ENCODE measurements around the gene KCNN3.
A peak's percentile ranks its signal among the peaks of the same experiment; 100 is the strongest.

The KCNN3 gene

DNA sequence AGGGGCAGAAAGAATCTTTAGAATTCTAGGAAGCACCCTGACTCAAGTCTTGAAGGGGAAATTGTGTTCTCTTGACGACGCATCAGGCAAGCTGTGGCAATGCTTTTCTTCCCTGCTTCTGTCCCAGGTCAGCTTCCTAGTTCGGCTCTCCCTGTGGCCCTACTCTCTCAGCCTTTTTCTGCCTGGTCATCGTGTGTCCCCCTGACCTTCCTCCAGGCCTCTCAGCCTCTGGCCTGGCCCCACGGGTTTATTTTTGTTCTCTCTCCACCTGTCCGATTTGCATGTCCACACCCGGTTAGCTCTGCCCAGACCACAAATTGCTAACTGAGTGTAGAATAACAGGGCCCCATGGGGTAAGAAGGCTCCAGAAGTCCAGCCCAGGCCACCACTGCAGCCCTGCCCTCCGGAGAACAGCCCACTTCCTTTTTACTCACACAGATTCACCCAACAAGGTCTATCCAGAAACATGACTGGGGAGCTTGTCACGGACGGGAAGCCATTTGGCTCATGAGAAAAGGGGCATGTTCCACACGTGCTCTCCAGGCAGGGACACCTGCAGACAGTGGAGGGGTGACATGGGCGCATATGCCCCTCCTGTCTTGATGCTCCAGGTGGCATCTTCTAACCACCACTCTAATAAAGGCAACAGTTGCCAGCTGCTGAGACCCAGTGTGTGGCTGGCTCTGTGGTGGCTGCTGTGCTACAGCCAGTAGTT, 9.8 kb downstream of the KCNN3 start:
- DNase-seq (ENCODE audit: low read depth in 3 of 3): no peak

DNA sequence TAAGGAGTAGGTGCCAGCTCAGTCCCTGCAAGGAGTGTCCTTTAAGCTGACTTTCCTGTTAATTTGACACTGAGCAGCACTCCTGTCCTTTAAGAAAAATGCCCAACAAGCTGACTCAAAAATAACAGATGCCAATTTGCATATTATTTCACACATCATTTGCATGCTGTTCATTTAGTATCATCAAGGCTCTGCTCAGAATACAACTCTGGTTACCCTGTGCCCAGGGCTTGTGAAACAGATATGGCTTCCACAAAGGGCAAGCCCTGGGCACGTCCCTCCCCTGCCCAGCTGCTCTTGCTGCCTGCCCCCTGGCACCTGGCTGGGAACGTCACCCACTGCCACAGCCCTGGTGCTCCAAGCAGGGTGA, 10.3 kb downstream of the KCNN3 start:
- DNase-seq (ENCODE audit: low read depth in 3 of 3): no peak

DNA sequence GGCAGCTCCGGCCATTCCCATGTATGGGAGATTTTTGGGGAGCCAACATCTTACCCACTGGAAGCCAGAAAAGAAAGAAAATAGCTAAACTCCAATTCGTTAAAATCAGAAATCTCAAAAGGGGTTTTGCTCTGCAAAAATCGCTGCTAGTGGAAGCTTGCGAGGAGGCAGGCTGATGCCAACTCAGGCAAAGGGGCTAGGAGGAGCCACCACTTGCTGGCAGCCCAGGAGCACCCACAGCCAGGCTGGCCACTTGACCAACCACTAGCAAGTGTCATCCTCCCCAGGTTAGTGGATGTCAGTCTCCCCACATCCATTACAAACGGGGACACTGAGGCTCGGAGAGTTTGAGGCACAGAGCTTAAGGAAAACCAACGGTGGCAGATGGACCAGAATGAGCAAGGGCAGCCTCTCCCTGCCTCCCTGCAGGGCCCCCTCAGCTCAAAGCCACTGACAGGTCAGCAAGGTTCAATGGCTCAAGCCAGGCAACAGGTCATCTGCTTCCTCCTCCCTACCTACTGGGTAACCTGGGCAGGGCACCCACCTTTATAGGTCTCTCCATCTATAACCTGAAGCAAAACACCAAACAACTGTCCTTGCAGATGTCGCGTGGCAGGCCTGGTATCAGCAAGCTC, 10.8 kb downstream of the KCNN3 start:
- DNase-seq (ENCODE audit: low read depth in 3 of 3): no peak

DNA sequence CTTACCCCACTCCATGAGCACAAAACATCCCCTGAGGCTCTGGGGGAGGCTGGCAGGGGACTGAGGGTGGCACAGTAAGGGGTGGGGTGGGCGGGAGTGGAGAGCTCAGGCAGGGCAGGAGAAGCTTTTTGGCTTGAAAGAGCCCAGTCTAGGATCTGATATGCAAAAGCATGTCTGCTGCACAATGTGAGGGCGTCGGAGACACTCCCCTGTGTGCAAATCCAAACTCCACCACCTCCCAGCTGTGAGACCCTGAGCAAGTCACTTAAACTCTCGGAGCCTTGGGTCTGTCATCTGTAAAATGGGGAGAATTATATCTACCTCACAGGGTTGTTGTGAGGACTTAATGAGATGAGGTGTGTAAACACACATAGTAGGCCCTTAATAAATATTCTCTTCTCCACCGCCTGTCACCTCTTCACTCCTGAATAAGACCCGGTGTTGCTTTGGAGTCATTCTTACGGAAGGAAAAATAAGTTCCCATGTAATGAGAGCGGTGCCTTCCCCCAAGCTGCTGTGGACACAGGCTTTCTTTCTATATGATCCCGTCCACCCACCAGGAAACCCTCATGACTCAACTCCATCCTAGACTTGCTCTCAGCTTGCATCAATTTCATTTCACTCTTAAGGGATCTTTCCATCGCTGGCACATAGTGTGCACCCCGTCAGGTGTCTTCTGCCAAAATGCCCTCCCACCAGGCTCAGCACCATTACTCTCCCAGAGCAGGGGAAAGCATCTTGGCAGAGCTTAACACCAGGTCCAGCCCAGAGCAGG, 12.5 kb downstream of the KCNN3 start:
- DNase-seq (ENCODE audit: low read depth in 3 of 3): no peak

DNA sequence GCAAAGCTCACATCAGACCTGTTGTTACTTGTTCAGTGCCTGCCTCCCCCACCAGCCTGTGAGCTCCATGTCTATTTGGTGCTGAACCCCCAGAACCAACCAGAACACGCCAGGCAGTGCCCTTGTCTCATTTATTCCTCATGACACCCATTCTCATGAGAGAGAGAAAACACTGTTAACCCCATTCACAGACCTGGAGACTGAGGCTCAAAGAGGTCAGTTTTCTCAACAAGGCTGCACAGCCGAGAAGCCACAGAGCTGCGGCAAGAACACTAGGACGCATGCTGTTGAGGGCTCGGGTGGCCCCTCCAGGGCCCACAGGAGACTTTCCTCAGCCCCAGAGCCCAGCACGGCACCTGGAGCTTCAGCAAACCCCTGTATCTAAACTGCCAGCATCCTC, 13.1 kb downstream of the KCNN3 start:
- DNase-seq (ENCODE audit: low read depth in 3 of 3): no peak

DNA sequence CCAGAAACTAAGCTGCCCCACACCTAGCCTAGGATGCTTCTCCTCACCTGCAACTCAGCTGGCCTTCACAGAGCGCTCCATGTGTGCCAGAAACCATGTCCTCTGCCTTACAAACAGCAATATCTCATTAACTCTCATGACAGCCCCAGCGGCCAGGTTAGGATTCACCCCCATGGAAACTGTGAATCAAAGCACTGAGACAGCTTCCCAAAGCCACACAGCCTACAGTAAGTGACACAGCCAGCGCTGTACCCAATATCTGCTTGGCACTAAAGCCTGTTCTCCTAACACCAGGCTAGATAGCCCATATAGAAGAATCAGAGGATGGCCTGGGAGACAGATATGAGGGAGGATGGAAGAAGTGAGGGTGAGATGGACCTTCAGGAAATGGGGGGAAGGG, 13.5 kb downstream of the KCNN3 start:
- no peak for DNase-seq (ENCODE audit: low read depth in 3 of 3)

DNA sequence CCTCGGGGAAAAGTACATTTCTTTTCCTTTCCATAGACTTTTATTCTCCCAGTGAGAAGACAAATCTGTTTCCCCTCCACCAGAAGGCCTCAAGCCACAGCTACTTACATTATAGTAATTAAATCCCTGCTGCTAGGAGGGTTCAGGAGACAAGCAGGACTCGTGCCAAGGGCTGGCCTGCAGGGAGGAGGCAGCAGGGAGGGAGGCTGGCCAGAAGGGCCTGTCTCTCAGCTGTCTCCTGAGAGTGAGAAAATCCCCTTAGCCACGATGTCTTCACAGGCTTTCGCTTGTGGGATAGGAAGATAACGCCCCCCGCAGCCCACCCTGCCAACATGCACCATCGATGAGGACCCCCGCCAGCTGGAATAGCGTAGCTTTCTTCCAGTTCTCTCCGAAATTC, 14.0 kb downstream of the KCNN3 start:
- DNase-seq (ENCODE audit: low read depth in 3 of 3): no peak

DNA sequence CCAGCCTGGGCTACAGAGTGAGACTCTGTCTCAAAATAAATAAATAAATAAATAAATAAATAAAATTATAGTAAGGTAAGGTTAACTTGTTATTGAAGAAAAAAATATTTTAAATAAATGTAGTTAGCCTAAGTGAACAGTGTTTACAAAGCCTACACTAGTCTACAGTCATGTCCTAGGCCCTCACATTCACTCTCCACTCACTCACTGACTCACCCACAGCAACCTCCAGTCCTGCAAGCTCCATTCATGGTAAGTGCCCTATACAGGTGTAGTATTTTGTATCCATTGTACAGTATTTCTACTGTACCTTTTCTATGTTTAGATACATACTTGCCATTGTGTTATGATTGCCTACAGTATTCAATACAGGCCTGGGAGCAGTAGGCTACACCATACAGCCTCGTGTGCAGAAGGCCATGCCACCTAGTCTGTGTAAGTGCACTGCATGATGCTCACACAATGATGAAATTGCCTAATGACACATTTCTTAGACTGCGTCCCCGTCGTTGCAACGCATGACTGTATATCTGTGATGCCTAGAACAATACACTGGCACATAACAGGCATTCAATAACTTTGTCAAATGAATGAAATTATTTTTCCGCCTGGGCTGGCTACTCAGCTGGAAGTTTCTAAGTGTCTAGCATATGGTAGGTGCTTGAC, 14.8 kb downstream of the KCNN3 start:
- DNase-seq (ENCODE audit: low read depth in 3 of 3): no peak

DNA sequence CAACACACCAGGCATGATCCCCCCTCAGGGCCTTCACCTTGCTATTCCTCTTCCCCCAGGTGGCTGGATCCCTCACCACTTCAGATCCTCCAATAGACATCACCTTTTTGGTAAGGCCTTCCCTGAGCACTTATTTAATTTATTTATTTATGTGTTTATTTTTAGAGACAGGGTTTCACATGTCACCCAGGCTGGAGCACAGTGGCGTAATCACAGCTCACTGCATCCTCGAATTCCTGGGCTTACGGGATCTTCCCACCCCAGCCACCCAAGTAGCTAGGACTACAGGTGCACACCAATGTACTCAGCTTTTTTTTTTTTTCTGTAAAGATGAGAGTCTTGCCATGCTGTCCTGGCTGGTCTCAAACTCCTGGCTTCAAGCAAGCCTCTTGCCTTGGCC, 17.2 kb downstream of the KCNN3 start:
- DNase-seq (ENCODE audit: low read depth in 3 of 3): no peak

DNA sequence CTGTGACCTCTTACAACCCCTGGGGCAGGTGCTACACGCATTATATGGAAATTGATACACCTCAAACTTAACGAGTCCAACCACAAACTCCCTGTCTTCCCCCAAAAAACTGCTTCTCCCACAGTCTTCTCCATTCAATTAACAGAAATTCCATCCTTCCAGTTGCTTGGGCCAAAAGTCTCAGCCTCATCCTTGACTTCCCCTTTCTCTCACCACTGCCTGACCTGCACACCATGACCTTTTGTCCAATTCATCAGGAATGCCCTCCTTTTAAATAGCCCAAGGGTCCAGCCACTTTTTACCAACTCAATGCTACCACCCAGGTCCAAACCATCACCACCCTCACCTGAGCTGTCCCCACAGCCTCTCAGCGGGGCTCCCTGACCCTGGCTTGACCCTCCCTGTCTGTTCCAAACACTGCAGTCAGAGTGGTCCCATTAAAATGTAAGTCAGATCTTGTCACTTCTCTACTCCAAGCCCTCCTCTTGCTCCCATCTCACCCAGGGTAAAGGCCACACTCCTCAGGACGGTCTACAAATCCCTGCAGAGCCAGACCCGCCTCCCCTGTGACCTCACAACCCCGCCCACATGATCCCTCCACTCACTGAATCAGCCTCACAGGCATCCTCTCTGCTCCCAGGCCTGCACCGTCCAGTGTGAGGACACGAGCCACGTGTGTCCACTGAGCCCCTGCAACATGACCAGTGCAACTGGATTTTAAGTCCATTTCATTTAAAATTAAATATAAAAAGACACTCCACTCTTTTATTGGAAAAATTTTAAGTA, 18.5 kb downstream of the KCNN3 start:
- DNase-seq (ENCODE audit: low read depth in 3 of 3): no peak

DNA sequence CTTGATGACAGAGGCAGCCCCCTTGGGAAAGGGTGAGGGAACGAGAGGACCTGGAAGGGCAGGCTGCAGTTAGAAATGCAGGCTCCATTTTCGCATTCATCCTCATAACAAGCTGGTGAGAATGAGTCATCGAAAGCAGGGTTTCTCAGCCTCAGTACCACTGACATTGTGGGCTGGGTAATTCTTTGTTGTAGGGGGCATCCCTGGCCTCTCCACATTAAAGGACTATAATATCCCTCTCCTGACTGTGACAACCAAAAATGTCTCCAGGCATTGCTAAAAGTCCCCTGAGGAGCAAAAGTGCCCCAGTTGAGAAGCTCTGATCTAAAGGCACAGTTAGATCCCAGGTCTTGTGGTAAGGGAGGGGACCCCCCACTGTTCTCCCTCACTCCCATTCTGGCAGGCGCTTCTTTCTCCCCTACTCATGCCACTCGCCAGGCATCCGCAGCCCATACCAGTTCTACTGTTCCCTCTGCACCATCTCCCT, 20.4 kb downstream of the KCNN3 start:
- DNase-seq (ENCODE audit: low read depth in 3 of 3): peak in 1 of 3 experiments; percentile 25

DNA sequence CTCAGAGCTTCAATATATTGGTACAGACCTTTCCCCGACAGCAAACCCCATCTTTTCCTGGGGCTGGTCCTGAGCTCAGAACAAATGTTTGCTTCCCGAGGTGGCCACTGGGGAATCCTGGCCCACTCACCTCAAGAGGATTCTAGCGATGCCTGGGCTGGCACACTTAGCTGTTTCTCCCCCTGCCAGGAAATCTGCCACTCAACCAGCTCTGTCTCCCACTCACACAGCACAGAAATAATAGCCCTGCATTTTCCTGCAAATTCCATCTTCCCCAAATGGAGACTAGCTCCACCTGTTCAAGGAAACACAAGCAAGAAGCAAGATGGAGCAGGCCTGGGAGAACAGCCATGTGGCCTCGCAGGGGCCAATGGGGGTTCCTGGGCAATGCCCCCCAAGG, 21.1 kb downstream of the KCNN3 start:
- DNase-seq (ENCODE audit: low read depth in 3 of 3): no peak

DNA sequence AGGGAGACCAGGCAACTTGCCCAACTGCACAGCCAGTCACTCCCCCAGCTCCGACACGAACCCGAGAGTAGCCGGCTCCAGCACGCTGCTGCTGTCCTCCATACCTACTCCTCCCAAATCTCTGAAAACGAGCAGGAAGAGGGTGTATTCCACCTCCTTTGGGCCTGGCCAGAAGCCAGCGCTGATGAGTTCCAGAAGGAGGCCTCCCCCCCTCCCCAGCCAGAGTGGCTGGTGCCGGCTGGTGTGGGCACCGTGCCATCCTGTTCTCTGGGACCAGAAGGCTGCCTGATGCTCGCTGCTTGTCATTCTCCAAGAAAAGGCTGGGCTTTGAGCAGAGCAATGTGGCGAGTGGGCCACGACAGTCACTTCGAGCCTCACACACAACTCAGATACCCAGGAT, 22.2 kb downstream of the KCNN3 start:
- no peak for DNase-seq (ENCODE audit: low read depth in 3 of 3)

DNA sequence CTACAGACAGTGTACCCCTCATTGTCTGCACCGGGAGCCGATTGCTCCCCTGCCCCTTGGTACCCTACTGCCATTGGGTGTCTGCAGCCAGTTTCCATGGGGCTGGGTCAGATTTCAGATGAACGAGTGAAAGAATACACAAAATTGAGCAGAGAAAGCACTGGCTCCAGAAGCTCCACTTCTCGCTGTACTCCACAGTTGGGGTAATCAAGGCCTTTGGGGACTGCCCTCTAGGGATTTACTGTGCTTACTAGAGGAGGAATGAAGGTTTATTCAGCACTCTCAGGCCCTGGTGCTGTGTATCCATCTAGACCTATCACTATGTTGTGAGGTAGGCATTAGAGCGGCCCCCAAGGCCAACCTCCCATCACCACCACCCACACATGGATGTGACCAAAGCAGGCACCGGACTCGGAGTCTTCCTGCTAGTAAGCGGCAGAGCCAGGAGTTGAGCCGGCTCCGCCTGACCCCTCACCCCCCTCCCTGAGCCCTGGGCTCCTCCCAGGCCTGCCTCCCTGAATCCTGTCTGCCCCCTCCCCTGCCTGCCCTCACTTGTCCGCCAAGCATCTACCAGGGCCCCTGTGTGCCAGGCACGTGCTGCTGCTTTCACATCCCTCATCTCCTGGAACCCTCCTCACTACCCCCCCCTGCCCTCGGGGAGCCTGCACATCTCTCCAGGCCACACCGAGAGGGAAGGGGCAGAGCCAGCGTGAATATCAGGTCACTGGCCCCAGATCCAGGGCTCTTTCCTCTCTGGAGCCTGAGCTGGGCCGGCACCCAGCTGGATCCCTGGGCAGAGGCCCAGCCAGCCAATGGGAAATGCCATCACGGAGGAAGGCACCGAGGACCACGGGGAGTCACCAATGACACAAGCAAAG, 23.3 kb downstream of the KCNN3 start:
- DNase-seq (ENCODE audit: low read depth in 3 of 3): no peak

DNA sequence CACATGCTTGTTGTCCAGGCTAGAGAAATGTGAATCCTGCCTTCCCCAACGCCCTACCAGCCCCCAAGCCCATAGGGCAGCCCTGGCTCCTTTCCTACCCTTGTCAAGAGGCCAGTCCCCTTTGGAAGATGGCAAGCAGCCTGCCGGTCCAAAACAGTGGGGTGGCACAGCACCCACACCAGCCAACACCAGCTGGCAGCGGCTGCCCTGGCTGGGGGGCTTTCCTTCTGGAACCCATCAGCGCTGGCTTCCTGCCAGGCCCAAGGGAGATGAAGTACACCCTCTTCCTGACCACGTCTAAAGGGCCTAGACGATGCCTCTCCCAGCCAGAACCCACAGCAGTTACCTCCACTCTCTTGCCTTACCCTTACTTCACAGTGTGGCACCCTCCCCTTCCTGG, 24.2 kb downstream of the KCNN3 start:
- DNase-seq (ENCODE audit: low read depth in 3 of 3): no peak

DNA sequence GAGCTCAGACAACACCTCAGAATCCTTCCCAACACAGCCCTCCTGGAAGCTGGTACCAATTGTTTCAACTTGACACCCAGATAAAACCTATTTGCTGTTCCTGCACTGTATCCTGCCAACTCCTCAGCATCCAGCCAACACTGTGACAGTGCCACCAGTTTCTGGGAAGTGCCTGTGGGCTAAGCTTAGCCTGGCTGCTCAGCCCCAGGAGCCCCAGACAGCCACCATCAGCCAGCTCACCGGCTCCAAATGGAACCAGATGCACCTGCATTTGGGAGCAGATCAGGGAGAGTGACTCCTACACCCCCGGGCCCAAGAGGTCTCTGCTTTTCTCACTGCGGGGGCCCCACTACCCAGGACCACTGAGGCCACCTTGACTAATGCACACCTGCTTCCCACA, 24.9 kb downstream of the KCNN3 start:
- no peak for DNase-seq (ENCODE audit: low read depth in 3 of 3)

DNA sequence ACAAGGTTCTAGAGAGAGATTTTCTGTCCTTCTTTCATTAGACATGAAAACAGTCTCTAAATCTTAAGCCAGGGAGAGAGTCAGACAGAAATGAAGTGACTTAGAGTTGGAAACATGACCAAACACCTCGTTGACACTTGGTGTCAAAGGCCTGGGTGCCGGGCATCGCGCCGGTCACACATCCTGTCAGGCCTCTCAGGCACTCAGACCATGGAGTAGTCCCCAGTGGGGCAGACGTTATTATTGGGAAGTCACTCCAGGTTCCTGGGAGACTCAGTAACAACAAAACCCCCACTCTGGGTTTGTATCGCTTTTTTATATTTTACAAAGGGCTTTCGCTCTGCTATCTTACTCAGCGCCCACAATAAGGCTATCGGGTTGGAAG, 25.8 kb downstream of the KCNN3 start:
- DNase-seq (ENCODE audit: low read depth in 3 of 3): no peak

DNA sequence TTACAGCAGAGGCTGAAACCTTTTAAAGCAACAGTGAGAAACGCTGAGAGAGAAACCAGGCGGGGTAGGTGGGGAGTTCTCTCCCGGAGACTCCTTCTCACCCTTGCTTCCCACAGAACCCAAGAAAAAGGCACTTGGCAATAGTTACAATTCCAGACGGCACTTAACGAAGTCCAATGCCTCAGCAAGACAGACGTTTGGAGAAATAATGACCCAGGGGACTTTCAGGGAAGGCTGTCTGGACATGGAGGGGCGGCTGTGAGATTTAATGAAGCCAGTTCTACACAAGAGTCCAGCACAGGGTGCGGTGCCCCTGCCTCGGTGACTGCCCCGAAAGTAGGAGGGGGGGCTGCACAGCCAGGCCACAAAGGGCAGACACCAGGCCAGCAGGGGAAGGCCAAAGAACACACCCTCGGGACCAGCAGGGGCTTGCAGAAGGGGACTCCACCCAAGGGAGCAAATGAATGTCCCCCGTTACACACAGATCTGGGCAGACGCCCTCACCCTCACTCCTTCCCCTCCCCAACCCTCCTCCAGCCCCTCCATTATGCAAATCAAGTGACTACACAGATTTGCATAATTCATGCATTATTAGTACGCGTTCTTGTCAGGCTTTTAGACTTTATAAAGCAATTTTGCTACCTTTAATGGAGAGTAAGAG, 26.3 kb downstream of the KCNN3 start:
- no peak for DNase-seq (ENCODE audit: low read depth in 3 of 3)

DNA sequence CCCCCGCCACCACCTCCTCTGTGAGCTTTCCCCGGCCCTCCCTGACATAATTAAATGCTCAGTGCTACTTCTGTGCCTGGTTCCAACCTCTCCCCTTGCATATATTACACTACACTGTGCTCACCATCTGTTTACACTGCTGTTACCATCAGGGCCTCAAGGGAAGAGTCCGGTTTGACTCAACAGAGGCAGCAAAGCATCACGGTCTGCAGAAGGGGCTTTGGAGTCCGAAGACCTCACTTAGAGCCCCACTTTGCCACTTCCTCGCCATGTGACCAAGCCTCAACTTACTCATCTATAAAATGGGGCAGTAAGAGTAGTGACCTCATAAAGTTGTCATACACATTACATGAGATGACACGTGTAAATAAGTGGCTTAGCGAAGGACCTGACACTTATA, 27.4 kb downstream of the KCNN3 start:
- DNase-seq (ENCODE audit: low read depth in 3 of 3): no peak

DNA sequence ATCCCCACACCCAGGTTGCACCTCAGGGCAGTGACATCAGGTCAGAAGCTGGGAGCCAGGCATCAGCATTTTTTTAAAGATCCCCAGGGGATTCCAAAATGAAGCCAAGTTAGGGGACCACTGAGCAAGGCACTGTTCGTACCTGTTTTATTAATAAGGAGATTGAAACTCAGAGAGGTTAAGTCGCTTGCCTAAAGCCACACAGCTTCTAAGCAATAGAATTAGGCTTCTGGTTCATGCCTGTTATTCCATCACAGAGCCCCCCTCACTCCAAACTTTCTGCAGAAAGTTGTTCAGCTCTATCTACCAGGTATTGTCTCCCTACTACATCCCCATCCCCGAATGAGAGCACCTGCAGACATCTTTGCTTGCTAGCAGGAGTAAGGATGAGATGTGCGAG, 28.7 kb downstream of the KCNN3 start:
- no peak for DNase-seq (ENCODE audit: low read depth in 3 of 3)
